ENCODE measurements around the gene HK2.

DNA sequence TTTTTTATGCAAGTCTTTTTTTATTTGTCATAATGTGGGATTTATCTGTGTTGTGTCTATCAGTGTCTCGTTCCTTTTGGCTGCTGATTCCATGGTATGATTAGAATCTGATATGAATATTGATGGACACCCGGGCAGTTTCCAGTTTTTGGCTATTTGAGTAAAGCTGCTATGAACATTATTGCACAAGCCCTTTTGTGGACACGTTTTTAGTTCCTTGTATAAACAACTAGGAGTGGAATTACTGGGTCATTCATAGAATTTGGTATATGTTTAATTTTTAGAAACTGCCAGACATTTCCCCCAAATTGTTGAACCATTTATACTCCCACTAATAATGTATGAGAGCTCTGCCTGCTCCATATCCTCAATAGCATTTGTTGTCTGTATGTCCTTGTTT lies 26.6 kb downstream of the HK2 start:
- TF ChIP-seq, protein P1, sequence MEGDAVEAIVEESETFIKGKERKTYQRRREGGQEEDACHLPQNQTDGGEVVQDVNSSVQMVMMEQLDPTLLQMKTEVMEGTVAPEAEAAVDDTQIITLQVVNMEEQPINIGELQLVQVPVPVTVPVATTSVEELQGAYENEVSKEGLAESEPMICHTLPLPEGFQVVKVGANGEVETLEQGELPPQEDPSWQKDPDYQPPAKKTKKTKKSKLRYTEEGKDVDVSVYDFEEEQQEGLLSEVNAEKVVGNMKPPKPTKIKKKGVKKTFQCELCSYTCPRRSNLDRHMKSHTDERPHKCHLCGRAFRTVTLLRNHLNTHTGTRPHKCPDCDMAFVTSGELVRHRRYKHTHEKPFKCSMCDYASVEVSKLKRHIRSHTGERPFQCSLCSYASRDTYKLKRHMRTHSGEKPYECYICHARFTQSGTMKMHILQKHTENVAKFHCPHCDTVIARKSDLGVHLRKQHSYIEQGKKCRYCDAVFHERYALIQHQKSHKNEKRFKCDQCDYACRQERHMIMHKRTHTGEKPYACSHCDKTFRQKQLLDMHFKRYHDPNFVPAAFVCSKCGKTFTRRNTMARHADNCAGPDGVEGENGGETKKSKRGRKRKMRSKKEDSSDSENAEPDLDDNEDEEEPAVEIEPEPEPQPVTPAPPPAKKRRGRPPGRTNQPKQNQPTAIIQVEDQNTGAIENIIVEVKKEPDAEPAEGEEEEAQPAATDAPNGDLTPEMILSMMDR (IDR thresholded peaks at IDR 0.05), result no peak
- no peak for TF ChIP-seq POLR2AphosphoS5 (IDR thresholded peaks at IDR 0.05)
